Mucosa of stomach (tissue), 1 donor: Measurements from ENCODE around the gene TIGD4.
"Not testable (repeated sequence)": the region's sequence is repeated elsewhere in the genome, so short reads cannot be mapped to it uniquely, and the experiment has no call there.

Experiments
- H3K27me3 ChIP-seq: one replicate; pipeline ENCODE4 v1.7.0; 2013; ENCODE audit warnings: mild to moderate bottlenecking, low read length; ENCODE audit not compliant: control insufficient read depth, insufficient read depth
- H3K36me3 ChIP-seq: one replicate; pipeline ENCODE4 v1.7.0; 2013; ENCODE audit warnings: low read length; ENCODE audit not compliant: control insufficient read depth, insufficient read depth
- H3K4me1 ChIP-seq: one replicate; pipeline ENCODE4 v1.7.0; 2013; ENCODE audit warnings: mild to moderate bottlenecking, low read length; ENCODE audit not compliant: control insufficient read depth, insufficient read depth
- H3K4me3 ChIP-seq: one replicate; pipeline ENCODE4 v1.7.0; 2013; ENCODE audit warnings: low read length
- H3K9ac ChIP-seq: one replicate; pipeline ENCODE4 v1.7.0; 2013; ENCODE audit warnings: mild to moderate bottlenecking, low read length, moderate library complexity
- H3K9me3 ChIP-seq: one replicate; pipeline ENCODE4 v1.7.0; 2013; ENCODE audit warnings: mild to moderate bottlenecking, low read length, moderate library complexity; ENCODE audit not compliant: control insufficient read depth
- donor health status: Pancreatic carcinoma.

The TIGD4 gene

DNA sequence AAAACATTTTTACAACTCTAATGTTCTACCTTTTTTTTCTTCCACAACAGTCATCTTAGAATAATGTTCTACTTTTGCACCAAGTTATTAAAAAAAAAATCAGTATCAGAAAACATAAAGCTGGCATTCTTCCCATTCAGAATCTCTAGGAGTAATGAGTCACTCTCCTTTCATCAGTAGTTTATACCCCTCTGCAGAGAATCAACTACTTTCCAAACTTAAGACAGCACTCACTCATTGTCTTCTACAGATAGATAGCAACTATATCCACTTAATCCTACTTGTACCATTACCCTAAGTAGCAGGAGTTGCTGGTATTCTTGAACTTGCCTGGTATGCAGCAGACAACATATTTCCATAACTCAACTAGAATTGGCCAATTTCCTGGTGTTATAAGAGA lies 3.2 kb downstream of the TIGD4 start:
- Histone ChIP-seq H3K9me3 (no peaks in the 10 kb centered on the region), H3K4me1 (no peaks in the 10 kb centered on the region), H3K27me3 (no peaks in the 10 kb centered on the region), H3K4me3 (no peak overlapping the region), H3K36me3 (no peaks in the 10 kb centered on the region), H3K9ac (no peak overlapping the region)

GRCh38 chr4:152773953-152774352 lies 5.6 kb downstream of the TIGD4 start:
- Histone ChIP-seq H3K27me3 (no peaks in the 10 kb centered on the region), H3K36me3 (no peaks in the 10 kb centered on the region), H3K4me3 (no peak overlapping the region), H3K9ac (no peak overlapping the region), H3K4me1 (no peaks in the 10 kb centered on the region), H3K9me3 (no peaks in the 10 kb centered on the region)

GRCh38 chr4:152773339-152773738 lies 6.2 kb downstream of the TIGD4 start:
- H3K4me3 ChIP-seq: no peak overlapping the region
- no peaks in the 10 kb centered on the region for H3K27me3 ChIP-seq
- H3K36me3 ChIP-seq: no peaks in the 10 kb centered on the region
- no peaks in the 10 kb centered on the region for H3K9me3 ChIP-seq
- no peaks in the 10 kb centered on the region for H3K4me1 ChIP-seq
- H3K9ac ChIP-seq: no peak overlapping the region

DNA sequence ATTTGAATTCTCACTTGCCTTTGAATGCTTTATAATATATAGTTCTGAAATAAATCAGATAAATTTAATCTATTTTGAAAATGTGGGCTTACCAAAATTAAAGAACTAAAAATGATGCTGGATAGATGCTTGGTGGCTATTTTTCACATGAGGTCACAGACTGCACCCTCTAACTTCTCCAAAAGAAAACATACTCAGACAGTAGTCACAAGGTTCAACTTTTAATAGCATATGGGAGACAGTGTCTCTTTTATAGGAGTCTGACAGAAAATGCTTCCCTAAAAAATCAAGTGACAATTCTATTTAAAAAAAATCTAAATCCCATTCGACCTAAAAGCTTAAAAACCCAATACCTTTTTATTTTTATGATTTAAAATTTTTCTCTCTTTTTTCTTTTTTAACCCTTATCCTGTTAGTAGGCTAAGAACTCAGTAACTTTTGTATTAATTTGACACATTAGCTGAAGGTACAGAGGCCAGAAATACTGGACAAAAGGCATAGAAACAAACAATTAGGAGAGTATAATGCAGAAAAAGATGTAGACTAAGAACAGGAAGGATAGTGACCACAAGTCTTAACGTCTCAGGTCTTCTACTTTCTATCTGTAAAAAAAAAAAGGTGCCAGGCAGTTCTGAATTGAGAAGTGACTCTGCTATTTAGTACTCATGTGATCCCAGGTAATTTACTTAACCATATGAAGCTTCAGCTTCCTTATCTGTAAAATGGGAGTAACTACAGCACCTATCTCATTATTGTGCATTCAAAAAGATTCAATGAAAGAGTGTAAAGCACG lies 7.6 kb downstream of the TIGD4 start:
- Histone ChIP-seq H3K4me1 (no peaks in the 10 kb centered on the region), H3K27me3 (no peaks in the 10 kb centered on the region), H3K9me3 (no peaks in the 10 kb centered on the region), H3K9ac (no peak overlapping the region), H3K4me3 (no peak overlapping the region), H3K36me3 (no peaks in the 10 kb centered on the region)

GRCh38 chr4:152765069-152765737 lies 14.3 kb downstream of the TIGD4 start:
- H3K9me3 ChIP-seq, H3K4me3 ChIP-seq, H3K9ac ChIP-seq, H3K4me1 ChIP-seq, H3K36me3 ChIP-seq, H3K27me3 ChIP-seq: not testable (repeated sequence)

- Histone ChIP-seq H3K36me3 (no peaks in the 10 kb centered on the region), H3K4me1 (no peaks in the 10 kb centered on the region), H3K9ac (no peak overlapping the region), H3K9me3 (no peaks in the 10 kb centered on the region), H3K4me3 (no peak overlapping the region), H3K27me3 (no peaks in the 10 kb centered on the region)
Measured at GRCh38 chr4:152763796-152764195, 15.7 kb downstream of the TIGD4 start.

- no peaks in the 10 kb centered on the region for H3K27me3 ChIP-seq
- no peak overlapping the region for H3K4me3 ChIP-seq
- no peaks in the 10 kb centered on the region for H3K36me3 ChIP-seq
- no peak overlapping the region for H3K9ac ChIP-seq
- no peaks in the 10 kb centered on the region for H3K9me3 ChIP-seq
- no peaks in the 10 kb centered on the region for H3K4me1 ChIP-seq
Measured at GRCh38 chr4:152748619-152749018, 30.9 kb downstream of the TIGD4 start.

- no peaks in the 10 kb centered on the region for H3K4me1 ChIP-seq
- no peaks in the 10 kb centered on the region for H3K9me3 ChIP-seq
- H3K4me3 ChIP-seq: no peak overlapping the region
- no peak overlapping the region for H3K9ac ChIP-seq
- no peaks in the 10 kb centered on the region for H3K36me3 ChIP-seq
- H3K27me3 ChIP-seq: no peaks in the 10 kb centered on the region
Measured at GRCh38 chr4:152747444-152747843, 32.1 kb downstream of the TIGD4 start.

- no peak overlapping the region for H3K4me3 ChIP-seq
- no peaks in the 10 kb centered on the region for H3K36me3 ChIP-seq
- H3K9ac ChIP-seq: no peak overlapping the region
- H3K9me3 ChIP-seq: no peaks in the 10 kb centered on the region
- H3K27me3 ChIP-seq: no peaks in the 10 kb centered on the region
- H3K4me1 ChIP-seq: no peaks in the 10 kb centered on the region
Measured at GRCh38 chr4:152738827-152739226, 40.7 kb downstream of the TIGD4 start.

DNA sequence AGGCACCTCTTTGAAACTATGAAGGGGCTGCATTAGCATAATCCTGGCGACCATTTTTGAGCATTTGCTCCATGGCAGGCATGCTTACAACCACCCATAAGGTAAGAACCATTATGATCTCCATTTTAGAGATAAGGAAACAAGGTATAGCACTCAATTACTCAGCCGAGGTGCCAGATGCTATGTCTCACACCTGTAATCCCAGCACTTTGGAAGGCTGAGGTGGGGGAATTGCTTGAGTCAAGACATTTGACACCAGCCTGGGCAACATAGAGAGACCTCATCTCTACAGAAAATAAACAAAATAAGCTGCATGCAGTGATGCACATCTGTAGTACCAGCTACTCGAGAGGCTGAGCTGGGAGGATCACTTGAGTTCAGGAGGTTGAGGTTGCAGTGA lies 43.6 kb downstream of the TIGD4 start:
- Histone ChIP-seq H3K4me1 (no peaks in the 10 kb centered on the region), H3K4me3 (no peak overlapping the region), H3K9me3 (no peaks in the 10 kb centered on the region), H3K27me3 (no peaks in the 10 kb centered on the region), H3K36me3 (no peaks in the 10 kb centered on the region), H3K9ac (no peak overlapping the region)

DNA sequence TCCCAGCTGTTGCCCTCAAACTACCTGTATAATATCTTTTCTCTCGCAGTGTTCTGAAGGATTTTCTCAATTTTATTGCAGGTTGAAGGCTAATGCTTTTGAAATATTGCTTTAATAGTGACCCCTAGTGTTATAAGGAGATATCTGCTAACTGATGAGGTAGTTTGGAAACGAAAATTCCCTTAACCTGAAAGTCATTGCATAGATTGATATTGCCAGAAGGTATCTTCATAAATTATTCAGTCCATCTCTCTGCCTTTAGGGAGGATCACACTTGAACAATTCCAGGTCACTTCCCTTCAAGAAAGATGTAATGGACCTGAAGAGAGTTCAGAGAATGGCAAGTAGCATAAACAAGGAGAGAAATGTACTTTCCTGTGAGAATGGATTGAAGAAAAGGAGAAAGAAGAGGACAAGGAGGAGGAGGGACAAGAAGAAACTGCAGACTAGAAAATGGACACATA lies 44.1 kb downstream of the TIGD4 start:
- Histone ChIP-seq H3K4me1 (no peaks in the 10 kb centered on the region), H3K9ac (no peak overlapping the region), H3K9me3 (no peaks in the 10 kb centered on the region), H3K27me3 (no peaks in the 10 kb centered on the region), H3K36me3 (no peaks in the 10 kb centered on the region), H3K4me3 (no peak overlapping the region)

DNA sequence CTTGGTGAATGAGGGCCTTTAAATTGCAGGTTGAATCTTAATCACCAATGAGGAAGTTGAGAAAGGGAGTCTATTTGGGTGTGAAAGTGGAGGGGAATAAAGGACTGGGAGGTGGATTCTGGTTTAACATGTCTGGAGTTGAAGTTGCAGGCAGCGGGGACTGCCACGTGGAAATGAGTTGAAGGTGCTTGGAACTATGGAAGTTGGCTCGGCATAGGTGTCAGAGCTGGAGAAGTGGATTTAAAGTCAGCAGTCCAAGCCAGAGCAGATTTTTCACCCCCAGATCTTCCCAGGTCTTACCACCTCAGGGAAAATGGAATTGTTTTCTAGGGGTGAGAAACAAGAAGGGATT lies 44.9 kb downstream of the TIGD4 start:
- no peaks in the 10 kb centered on the region for H3K9me3 ChIP-seq
- no peaks in the 10 kb centered on the region for H3K27me3 ChIP-seq
- H3K4me1 ChIP-seq: no peaks in the 10 kb centered on the region
- no peak overlapping the region for H3K9ac ChIP-seq
- H3K36me3 ChIP-seq: no peaks in the 10 kb centered on the region
- H3K4me3 ChIP-seq: no peak overlapping the region
